Panc1 (cell line): ENCODE data around the gene SLC27A2. TPM values are rescaled to one million over a fixed set of nuclear protein-coding genes. Genes with fewer than 3 reads are reported as not detected.

Experiments used
- ATAC-seq: fragments of 200-7000 bp; cut with Tn5 transposase; 2 replicates; pipeline ENCODE4 v1.9.1; 2020; ENCODE audit warnings: mild to moderate bottlenecking, moderate library complexity
- BruUV-seq: library from RNA; stranded (reverse); fragments of 400-500 nt; replicated peaks from 2 replicates; lab custom pipeline; 2021; lab: Mats Ljungman, UMichigan
- CTCF ChIA-PET: fragments of 300-600 bp; sonication (Branson Sonifier 250); formaldehyde crosslinking; loops from one replicate; lab custom pipeline; 2022; ENCODE audit warnings: antibody characterized with exemption; lab: Charles Lee
- POLR2A ChIA-PET: fragments of 300-600 bp; sonication (Branson Sonifier 250); formaldehyde crosslinking; loops from one replicate; lab custom pipeline; 2022; ENCODE audit warnings: antibody characterized with exemption; lab: Charles Lee
- DNase-seq: peaks from one replicate; pipeline ENCODE4 v3.0.0-alpha.2; 2010; ENCODE audit warnings: low read depth, low spot score
- H3K27ac ChIP-seq: 2 replicates; pipeline ENCODE4 v1.5.1; 2011; ENCODE audit warnings: mild to moderate bottlenecking, low read length, inconsistent platforms
- H3K27me3 ChIP-seq: fragments of 200-500 bp; sonication (Bioruptor generic); 2 replicates; pipeline ENCODE4 v1.6.0; 2014; ENCODE audit warnings: low read length, inconsistent platforms; ENCODE audit not compliant: control insufficient read depth, insufficient read depth
- H3K36me3 ChIP-seq: fragments of 200-500 bp; sonication (Bioruptor generic); 2 replicates; pipeline ENCODE4 v1.5.1; 2014; ENCODE audit warnings: inconsistent platforms, mild to moderate bottlenecking, low read length, moderate library complexity; ENCODE audit not compliant: control insufficient read depth, insufficient read depth
- H3K4me1 ChIP-seq: 2 replicates; pipeline ENCODE4 v1.5.1; 2011; ENCODE audit warnings: inconsistent platforms, mild to moderate bottlenecking, low read length, moderate library complexity; ENCODE audit not compliant: control insufficient read depth, insufficient read depth
- H3K4me3 ChIP-seq, 2 experiments: 2 replicates each; pipeline ENCODE4 v1.5.1; 2011 to 2012; ENCODE audit warnings: low read depth in 2 of 2, low read length in 2 of 2, mild to moderate bottlenecking in 2 of 2, inconsistent platforms in 1 of 2, moderate library complexity in 1 of 2
- H3K9me3 ChIP-seq: fragments of 200-500 bp; sonication (Bioruptor generic); 2 replicates; pipeline ENCODE4 v1.5.1; 2014; ENCODE audit warnings: low read depth, mild to moderate bottlenecking, inconsistent platforms, low read length, moderate library complexity; ENCODE audit not compliant: control insufficient read depth, insufficient read depth
- CTCF ChIP-seq: fragments of 450-650 bp; IDR thresholded peaks from 2 replicates; pipeline ENCODE4 v1.5.1; 2017; ENCODE audit warnings: mild to moderate bottlenecking
- POLR2AphosphoS5 ChIP-seq: IDR thresholded peaks from 2 replicates; pipeline ENCODE4 v1.6.1; 2012; ENCODE audit warnings: mild to moderate bottlenecking, low read depth, low read length, moderate library complexity
- REST ChIP-seq, 2 experiments: IDR thresholded peaks; 2 replicates each; pipeline ENCODE4 v1.6.1; 2011 to 2012; ENCODE audit warnings: low read depth in 2 of 2, control low read depth in 1 of 2, low read length in 1 of 2, mild to moderate bottlenecking in 1 of 2, moderate library complexity in 1 of 2; ENCODE audit not compliant: insufficient read depth in 1 of 2
- SIN3A ChIP-seq: IDR thresholded peaks from 2 replicates; pipeline ENCODE4 v1.6.1; 2012; ENCODE audit warnings: low read depth, mild to moderate bottlenecking, low read length, moderate library complexity, borderline replicate concordance; ENCODE audit not compliant: insufficient read depth
- TCF7L2 ChIP-seq: IDR thresholded peaks from 2 replicates; pipeline ENCODE4 v1.6.1; 2011; ENCODE audit warnings: mild to moderate bottlenecking, low read depth, low read length, inconsistent platforms
- in situ Hi-C: cut with HindIII; loops from 2 replicates; pipeline ENCODE4 v1.10.0; 2016; ENCODE audit warnings: low sequenced_read_pairs, low pct_unique_long_range_greater_than_20kb
- intact Hi-C: fragments of 100-400 bp; cut with micrococcal nuclease; formaldehyde crosslinking; loops from one replicate; pipeline ENCODE4 v1.10.0; 2022; ENCODE audit not compliant: unreplicated experiment
- total RNA-seq: library from RNA; stranded (reverse); gene quantifications from one replicate; pipeline ENCODE4 v1.2.1, GENCODE V29; 2021; ENCODE audit not compliant: unreplicated experiment

Gene SLC27A2
- total RNA-seq, 1 experiment from 2014 or later = 0.18 TPM

- BruUV-seq = no TSS peak
- POLR2A ChIA-PET = interaction anchor here (0.6 kb wide), 1 partner anchor 42 kb away, joined by 3 read pairs; no protein-coding TSS in a partner anchor
- H3K4me3 ChIP-seq = no peak overlapping the region
- no peaks in the 10 kb centered on the region for H3K36me3 ChIP-seq
- peaks cover 9% of the 10 kb centered on the region for H3K27me3 ChIP-seq
- ATAC-seq (no peak), DNase-seq (no peak)
- TF ChIP-seq CTCF (no peak), REST (IDR thresholded peaks at IDR 0.05; ENCODE audit: insufficient read depth in 1 of 2, low read depth in 2 of 2, low read length in 1 of 2) (no peak), SIN3A (no peak), POLR2AphosphoS5 (no peak), TCF7L2 (no peak)
- H3K27ac ChIP-seq = no peak overlapping the region
- CTCF ChIA-PET = no interaction called here
- H3K9me3 ChIP-seq = no peaks in the 10 kb centered on the region
- intact Hi-C loops = no loop called here
- in situ Hi-C loops = no loop called here
- H3K4me1 ChIP-seq = peaks cover 8% of the 10 kb centered on the region; the same call in 1 of the 2 replicates
Observed at GRCh38 chr15:50186752-50187151, 4.8 kb downstream of the SLC27A2 start.

- Histone ChIP-seq H3K36me3 (no peaks in the 10 kb centered on the region), H3K4me1 (peaks cover 5% of the 10 kb centered on the region; the same call in 1 of the 2 replicates), H3K4me3 (no peak overlapping the region), H3K27ac (no peak overlapping the region), H3K9me3 (no peaks in the 10 kb centered on the region), H3K27me3 (peaks cover 7% of the 10 kb centered on the region; the same call in 1 of the 2 replicates)
- ChIA-PET POLR2A (interaction anchor here (0.6 to 0.7 kb wide), 2 partner anchors 11 to 347 kb away, joined by 8 to 12 read pairs; no protein-coding TSS in a partner anchor), CTCF (no interaction called here)
- BruUV-seq = no TSS peak
- intact Hi-C loops = no loop called here
- no peak for DNase-seq
- TF ChIP-seq CTCF (no peak), REST (IDR thresholded peaks at IDR 0.05; ENCODE audit: insufficient read depth in 1 of 2, low read depth in 2 of 2, low read length in 1 of 2) (no peak), TCF7L2 (no peak), SIN3A (no peak), POLR2AphosphoS5 (no peak)
- no peak for ATAC-seq
- in situ Hi-C loops = no loop called here
Observed at GRCh38 chr15:50187525-50187924, 5.5 kb downstream of the SLC27A2 start.
